ENCODE results near the gene OR2L5.

The OR2L5 gene

DNA sequence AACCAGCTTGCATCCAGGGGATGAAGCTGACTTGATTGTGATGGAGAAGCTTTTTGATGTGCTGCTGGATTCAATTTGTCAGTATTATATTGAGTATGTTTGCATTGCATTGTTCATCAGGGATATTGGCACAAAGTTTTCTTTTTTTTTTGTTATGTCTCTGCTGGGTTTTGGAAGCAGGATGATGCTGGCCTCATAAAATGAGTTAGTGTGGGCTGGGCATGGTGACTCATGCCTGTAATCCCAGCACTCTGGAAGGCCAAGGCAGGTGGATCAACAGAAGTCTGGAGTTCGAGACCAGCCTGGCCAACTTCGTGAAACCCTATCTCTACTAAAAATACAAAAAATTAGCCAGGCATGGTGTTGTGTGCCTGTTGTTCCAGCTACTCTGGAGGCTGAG lies 41.8 kb downstream of the OR2L5 start:
- DNase-seq (ENCODE audit: extremely low read depth, low read depth) = no peak
- TF ChIP-seq, protein P1, sequence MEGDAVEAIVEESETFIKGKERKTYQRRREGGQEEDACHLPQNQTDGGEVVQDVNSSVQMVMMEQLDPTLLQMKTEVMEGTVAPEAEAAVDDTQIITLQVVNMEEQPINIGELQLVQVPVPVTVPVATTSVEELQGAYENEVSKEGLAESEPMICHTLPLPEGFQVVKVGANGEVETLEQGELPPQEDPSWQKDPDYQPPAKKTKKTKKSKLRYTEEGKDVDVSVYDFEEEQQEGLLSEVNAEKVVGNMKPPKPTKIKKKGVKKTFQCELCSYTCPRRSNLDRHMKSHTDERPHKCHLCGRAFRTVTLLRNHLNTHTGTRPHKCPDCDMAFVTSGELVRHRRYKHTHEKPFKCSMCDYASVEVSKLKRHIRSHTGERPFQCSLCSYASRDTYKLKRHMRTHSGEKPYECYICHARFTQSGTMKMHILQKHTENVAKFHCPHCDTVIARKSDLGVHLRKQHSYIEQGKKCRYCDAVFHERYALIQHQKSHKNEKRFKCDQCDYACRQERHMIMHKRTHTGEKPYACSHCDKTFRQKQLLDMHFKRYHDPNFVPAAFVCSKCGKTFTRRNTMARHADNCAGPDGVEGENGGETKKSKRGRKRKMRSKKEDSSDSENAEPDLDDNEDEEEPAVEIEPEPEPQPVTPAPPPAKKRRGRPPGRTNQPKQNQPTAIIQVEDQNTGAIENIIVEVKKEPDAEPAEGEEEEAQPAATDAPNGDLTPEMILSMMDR (IDR thresholded peaks at IDR 0.05; ENCODE audit: low read depth, low read length) = no peak

DNA sequence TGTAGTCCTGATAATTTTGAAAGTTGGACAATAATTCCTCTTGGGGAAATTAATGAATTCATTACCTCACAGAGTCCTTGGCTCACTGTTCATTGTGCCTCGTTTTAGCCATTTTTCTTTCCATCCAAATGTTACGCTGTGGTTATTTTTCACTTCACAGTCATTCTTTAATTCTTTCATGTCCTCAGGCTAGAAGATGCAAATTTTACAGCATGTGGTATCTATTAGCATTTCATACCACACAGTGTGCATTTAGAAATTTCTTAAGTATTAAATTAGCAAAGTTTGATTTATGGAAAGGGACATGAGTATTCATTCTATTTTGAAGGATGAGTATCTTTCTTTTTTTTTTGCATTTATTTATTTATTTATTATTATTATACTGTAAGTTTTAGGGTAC lies 51.6 kb downstream of the OR2L5 start:
- TF ChIP-seq, protein P1 (IDR thresholded peaks at IDR 0.05; ENCODE audit: low read depth, low read length) = no peak
- no peak for DNase-seq (ENCODE audit: extremely low read depth, low read depth)

DNA sequence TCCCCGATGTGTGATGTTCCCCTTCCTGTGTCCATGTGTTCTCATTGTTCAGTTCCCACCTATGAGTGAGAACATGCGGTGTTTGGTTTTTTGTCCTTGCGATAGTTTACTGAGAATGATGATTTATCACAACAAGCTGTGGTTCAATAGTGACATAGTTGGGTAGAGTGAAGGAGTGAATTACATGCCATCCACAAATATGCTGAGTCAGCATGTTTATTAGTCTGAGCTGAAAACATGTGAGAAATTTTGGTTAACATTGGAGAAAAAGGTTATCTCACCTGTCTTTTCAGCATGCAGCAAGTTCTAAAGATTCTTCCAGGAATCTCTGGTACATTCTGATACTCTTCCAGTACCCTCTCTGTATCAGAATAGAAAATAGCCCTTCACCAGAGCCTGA lies 52.1 kb downstream of the OR2L5 start:
- TF ChIP-seq, protein P1 (IDR thresholded peaks at IDR 0.05; ENCODE audit: low read depth, low read length) = no peak
- no peak for DNase-seq (ENCODE audit: extremely low read depth, low read depth)

All from AG09319 (cell line).